Superior temporal gyrus (tissue), 1 donor: ENCODE results near the gene RABGGTA.
"Not testable (repeated sequence)": the region's sequence is repeated elsewhere in the genome, so short reads cannot be mapped to it uniquely, and the experiment has no call there.

Experiments
- DNase-seq: peaks from one replicate; pipeline ENCODE4 v3.0.0-alpha.2; 2016; ENCODE audit errors: extremely low spot score

RABGGTA gene

DNA sequence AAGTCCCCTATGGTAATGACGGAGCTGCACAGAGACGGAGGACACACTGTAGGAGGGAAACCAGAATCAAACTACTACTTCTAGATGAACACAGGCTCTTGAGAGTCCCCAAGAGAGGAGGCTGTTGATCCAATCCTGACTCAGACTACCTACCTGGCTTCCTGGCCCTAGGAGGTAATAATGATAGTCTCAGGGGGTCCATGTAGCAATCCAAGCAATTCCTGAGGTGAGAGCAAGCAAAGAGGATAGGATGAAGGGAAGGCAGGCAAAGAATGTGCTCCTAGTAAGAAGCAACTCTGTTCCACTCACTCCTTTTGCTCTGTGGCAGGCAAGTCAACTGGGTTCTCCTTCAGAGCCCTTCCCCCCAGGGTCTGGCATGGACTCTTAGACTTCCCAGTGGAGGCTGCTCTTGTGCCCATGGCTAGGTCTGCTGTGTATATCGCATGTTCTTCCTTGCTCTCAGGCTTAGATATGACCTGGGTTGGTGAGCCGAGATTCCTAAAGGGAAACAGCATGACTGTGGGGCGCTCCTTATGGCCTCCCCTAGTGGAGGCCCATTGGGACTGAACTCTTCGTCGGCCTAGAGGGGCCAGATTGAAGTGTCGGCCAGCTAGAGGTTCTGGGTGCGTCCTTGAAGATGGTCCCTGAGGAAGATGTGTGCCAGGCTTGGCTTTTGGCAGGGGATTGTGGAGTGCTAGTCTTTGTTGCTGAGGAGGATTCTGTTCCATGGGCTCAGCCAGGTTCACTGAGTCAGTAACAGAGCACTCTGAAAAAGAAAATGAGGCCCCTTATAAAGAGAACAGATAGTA lies 31.1 kb downstream of the RABGGTA start:
- DNase-seq = no peak

DNA sequence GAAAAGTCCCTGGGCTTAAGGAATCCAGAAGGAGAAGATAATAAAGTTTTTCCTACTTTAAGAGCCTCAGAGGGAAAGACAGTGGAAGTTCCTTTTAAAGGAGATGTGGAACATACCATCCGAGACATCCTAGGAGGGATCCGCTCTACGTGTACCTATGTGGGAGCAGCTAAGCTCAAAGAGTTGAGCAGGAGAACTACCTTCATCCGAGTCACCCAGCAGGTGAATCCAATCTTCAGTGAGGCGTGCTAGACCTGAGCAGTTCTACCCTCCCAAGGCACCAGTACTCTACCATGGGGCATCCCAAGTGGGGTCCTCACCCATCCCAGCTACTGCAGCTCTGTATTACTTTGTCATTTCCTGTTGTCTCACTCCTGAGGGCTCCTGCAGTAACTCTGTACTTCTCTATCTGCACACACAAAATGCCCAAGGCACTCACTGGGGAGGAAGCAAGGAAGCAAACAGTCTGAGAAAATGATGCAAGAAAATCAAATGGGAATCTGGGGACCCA lies 32.8 kb downstream of the RABGGTA start:
- DNase-seq = no peak

DNA sequence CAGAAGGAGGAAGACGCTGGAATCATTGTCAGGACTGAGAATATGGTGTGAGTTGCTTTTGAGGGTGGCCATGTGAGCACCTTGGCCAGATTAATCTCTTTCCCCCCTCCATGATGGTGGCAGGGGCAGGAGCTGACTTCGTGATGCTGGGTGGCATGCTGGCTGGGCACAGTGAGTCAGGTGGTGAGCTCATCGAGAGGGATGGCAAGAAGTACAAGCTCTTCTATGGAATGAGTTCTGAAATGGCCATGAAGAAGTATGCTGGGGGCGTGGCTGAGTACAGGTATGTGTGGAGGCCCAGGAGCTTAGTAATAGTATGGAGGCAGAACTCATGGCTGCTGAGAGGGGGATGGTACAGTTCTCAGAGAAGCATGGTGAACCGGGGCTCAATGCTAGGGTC lies 33.3 kb downstream of the RABGGTA start:
- no peak for DNase-seq

GRCh38 chr14:24237463-24237955 lies 33.9 kb downstream of the RABGGTA start:
- no peak for DNase-seq

GRCh38 chr14:24236689-24237462 lies 34.5 kb downstream of the RABGGTA start:
- no peak for DNase-seq

DNA sequence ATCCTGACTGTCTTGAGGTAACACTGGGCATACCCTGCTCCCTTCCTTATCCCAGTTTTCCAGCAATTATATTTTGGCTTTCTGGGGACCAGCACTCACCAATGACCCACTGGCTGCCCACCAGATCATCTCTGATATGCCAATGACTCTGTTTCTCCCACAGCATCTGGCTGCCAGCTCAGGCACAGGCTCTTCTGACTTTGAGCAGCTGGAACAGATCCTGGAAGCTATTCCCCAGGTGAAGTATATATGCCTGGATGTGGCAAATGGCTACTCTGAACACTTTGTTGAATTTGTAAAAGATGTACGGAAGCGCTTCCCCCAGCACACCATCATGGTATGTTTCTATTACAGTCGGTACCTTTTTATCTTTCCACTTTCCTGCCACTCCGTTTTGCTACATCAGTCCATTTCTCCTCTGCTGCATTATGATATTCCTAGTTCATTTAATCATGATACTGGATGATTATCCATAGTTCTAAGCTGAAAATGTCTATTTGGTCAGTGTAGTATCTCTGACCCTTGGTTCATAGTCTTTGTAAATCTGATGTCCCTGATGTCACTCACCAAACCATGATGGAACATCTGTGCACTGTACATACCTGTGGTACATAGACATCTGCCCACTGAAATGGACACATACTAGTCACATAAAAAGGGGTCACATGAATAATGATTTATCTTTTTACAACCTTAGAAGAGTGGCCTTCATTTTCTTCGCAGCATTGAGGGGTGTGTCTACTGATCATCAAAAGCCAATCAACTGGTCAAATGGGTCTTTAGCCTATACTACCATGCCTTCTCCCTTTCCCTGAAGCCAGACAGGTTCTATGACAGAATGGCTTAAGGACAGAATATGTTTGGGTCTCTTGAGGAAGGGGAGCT lies 35.4 kb downstream of the RABGGTA start:
- DNase-seq = no peak

DNA sequence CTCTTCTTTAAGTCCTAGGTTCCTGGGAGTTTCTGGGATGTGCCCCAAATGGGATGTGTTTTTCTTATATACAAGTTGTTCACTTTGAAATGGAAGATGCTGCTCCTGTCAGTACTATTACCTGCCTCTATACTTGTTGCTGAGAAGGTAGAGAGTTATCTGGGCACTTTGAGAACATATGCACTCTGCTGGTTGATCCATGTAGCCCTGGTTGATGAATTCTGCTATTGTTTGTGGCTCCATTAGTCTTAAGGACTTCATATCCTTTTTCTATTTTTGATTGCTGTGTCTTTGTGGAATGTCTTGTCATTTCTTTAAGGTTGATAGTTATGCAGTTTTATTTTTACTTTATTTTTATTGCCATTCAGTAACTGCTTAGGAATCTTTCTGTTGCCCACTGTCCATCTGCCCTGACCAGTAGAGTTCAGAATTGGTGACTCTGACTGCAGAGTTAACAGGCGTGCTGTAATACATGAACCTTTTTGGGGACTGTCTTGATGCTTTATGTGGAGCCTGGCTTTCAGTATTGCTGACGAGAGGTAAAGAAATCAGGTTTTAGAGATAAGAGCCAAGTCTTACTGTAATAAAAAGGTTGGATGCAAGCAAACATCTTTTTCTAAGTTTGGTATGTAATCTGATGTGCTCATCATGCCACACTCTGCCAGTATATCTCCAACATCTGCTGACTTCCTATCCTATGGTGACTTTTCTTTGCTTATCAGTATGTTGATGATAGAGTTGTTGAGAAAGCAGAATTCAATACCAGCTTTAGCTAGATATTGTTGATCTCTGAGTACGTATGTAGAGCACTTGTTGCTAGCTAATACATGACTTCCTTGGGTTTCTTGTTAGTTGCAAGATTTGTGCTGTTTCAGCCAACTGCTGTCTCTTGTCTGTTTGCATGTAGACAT lies 37.0 kb downstream of the RABGGTA start:
- no peak for DNase-seq

GRCh38 chr14:24233538-24233866 lies 37.9 kb downstream of the RABGGTA start:
- no peak for DNase-seq

DNA sequence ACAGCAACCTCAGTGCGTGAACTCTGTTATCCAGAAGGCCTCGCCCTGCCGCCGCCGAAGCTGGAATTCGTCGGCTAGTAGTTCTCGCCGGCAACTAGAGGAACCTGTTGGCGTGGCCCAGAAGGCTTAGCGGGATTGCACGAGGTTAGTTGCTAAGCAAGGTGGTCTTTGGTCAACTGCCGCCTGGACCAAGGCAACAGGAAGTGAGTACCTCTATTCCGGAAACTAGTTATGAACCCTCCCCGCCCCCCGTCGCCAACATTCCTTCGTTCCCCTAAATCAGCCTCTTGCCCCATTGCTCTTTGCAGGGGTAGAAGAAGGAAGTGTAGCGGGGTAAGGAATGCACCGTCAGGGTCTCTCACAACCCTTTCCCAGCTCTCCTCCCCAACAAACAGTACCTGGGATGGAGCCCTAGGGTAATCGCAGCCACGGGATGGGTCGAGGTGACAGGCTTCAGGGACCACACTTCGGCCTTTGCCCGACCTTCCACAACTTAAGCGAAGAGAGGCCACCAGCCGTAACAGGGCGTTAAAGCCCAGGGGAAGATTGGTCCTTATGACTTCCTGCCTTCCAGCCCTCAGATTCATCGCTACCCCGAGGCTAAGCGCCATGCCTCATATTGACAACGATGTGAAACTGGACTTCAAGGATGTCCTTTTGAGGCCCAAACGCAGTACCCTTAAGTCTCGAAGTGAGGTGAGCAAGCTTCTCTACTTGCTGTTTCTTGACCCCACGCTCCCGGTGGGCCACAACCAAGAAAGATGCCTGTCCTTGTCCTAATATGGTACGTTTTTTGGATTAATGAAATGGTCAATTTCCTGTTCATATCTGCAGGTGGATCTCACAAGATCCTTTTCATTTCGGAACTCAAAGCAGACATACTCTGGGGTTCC lies 38.5 kb downstream of the RABGGTA start, which contains the start of gene GMPR2:
Gene GMPR2 (plus strand): TSS at position 285 of the 893 bp plus-strand sequence. CDS start 325 bp downstream, at position 610.
- no peak for DNase-seq

DNA sequence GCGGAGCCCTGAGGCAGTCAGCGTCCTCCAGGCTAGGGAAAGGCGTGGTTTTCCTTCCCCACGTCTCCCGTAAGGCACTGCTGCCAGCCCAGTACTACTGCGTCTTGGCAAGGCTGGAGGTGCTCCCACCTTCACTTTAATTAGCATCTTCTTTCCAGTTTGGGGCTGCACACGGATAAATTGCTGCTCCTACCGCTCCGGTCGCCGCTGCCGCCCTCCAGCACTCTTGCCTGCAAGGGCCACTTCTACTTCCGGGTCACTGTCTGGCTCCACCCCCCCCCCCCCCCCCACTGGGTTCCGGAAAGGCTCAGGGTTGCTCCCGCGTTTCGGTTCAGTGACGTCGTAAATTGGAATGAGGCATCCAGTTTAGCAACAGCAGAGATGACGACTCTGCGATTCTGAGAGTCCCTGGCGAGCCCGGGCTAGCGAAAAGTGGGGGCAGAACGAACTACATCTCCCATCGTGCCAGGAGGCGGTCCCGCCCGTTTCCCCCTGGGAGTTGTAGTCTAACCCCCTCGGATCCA lies 39.2 kb downstream of the RABGGTA start, which contains the start of gene NEDD8:
Gene NEDD8 (minus strand): TSS at position 247 of the 524 bp plus-strand sequence. CDS start 100 bp downstream, at position 147.
- peak; percentile 96 for DNase-seq

DNA sequence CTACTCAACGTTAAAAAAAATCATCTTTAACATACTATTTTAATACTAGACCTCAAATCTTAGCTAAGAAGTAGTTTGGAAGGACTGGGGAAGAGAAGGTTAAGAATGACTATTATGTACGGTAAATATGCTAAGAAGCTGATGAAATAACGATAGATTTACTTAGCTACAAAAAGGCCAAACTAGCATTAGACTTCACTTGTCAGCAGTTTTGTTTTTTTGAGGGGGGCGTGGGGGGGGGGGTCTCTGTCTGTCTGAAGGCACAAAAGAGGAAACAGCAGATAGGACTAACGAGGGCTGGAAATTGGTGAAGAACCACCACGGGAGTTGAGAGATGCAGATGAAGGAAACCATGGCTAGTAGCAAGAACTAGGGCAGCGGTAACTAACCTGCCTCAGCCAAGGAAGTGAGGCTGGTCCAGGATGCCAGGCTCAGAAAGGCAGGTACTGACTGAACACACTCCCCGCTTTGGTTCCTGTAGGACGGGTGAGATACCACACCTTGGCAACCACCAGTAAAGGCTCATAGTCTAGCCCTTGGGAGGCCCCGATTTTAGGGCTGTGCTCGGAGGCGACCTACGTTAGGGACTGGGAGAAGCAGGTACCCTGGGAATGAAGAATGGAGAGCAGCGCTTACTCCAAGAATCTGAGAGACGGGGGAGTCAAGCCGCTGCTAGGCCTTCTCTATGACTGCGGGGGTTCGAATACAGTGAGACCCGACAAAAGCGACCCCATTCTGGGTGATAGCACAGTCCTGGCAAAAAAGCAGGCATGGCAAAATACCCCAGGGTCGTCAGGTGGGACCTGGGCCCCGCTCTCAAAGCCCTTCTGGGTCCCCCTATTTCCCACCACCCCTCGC lies 39.9 kb downstream of the RABGGTA start:
- DNase-seq = no peak

GRCh38 chr14:24228902-24229301 lies 42.5 kb downstream of the RABGGTA start:
- DNase-seq = no peak

- no peak for DNase-seq
Measured at GRCh38 chr14:24226473-24226872, 44.9 kb downstream of the RABGGTA start.

- DNase-seq = no peak
Measured at GRCh38 chr14:24224618-24225071, 46.8 kb downstream of the RABGGTA start.

DNA sequence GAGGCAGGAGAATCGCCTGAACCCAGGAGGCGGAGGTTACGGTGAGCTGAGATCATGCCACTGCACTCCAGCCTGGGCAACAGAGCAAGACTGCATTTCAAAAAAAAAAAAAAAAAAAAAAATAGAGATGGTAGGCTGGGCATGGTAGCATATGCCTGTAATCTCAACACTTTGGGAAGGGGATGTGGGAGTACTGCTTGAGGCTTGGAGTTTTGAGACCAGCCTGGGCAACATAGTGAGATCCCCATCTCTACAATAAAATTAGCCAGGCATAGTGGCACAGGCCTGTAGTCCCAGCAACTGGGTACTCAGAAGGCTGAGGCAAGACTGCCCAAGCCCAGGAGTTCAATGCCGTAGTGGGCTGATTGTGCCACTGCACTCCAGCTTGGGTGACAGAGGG lies 48.4 kb downstream of the RABGGTA start:
- not testable (repeated sequence) for DNase-seq

GRCh38 chr14:24219521-24219920 lies 51.9 kb downstream of the RABGGTA start:
- DNase-seq = no peak

DNA sequence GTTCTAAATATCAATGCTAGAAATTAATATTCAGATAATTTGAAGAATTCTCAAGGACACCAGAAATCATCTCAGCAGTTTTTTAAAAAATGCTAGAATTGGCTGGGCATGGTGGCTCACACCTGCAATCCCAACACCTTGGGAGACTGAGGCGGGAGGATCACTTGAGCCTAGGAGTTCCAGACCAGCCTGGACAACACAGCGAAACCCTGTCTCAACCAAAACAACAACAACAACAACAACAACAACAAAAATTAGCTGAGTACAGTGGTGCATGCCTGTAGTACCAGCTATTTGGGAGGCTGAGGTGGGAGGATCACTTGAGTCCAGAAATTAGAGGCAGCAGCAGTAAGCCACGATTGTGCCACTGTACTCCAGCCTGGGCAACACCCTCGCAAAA lies 52.3 kb downstream of the RABGGTA start:
- no peak for DNase-seq

- DNase-seq = not testable (repeated sequence)
Measured at GRCh38 chr14:24216876-24217275, 54.5 kb downstream of the RABGGTA start.
